CD4-positive, alpha-beta T cell treated with Interleukin-4 for 1 hour (primary cell): ENCODE measurements around the gene TNFRSF12A.
A peak's percentile ranks its signal among the peaks of the same experiment; 100 is the strongest.
"Not testable (repeated sequence)": the region's sequence is repeated elsewhere in the genome, so short reads cannot be mapped to it uniquely, and the experiment has no call there.

Experiments used
- DNase-seq, 2 donors: peaks; one replicate each; pipeline ENCODE4 v3.0.0-alpha.2; 2020 to 2022

TNFRSF12A gene

GRCh38 chr16:3051494-3051893 lies 31.3 kb downstream of the TNFRSF12A start:
- DNase-seq = no peak

- not testable (repeated sequence) for DNase-seq
Measured at GRCh38 chr16:3052571-3053329, 32.6 kb downstream of the TNFRSF12A start.

GRCh38 chr16:3053330-3053710 lies 33.2 kb downstream of the TNFRSF12A start:
- not testable (repeated sequence) for DNase-seq

GRCh38 chr16:3054965-3055733 lies 35.0 kb downstream of the TNFRSF12A start:
- DNase-seq = no peak

- DNase-seq = not testable (repeated sequence)
Measured at GRCh38 chr16:3055734-3056115, 35.6 kb downstream of the TNFRSF12A start.

GRCh38 chr16:3056336-3057180 lies 36.4 kb downstream of the TNFRSF12A start:
- DNase-seq = no peak

GRCh38 chr16:3057181-3058138 lies 37.3 kb downstream of the TNFRSF12A start:
- DNase-seq = no peak

GRCh38 chr16:3058139-3059030 lies 38.2 kb downstream of the TNFRSF12A start:
- peak; percentile 51 for DNase-seq

GRCh38 chr16:3059041-3059722 lies 39.0 kb downstream of the TNFRSF12A start:
- DNase-seq = peak; percentile 85 to 89

GRCh38 chr16:3059723-3060242 lies 39.6 kb downstream of the TNFRSF12A start:
- DNase-seq = no peak

GRCh38 chr16:3060339-3061127 lies 40.4 kb downstream of the TNFRSF12A start:
- DNase-seq = no peak

GRCh38 chr16:3062553-3062952 lies 42.4 kb downstream of the TNFRSF12A start:
- no peak for DNase-seq

GRCh38 chr16:3063625-3064386 lies 43.6 kb downstream of the TNFRSF12A start:
- DNase-seq = no peak

GRCh38 chr16:3065069-3065741 lies 45.0 kb downstream of the TNFRSF12A start, which contains the start of gene IL32:
TSS of gene IL32 (plus strand) at chr16:3065640. CDS start at chr16:3065812, 172 bp downstream.
- DNase-seq = peak; percentile 72 to 88

GRCh38 chr16:3065742-3066439 lies 45.7 kb downstream of the TNFRSF12A start:
- DNase-seq = no peak

- DNase-seq = no peak
Measured at GRCh38 chr16:3066440-3066748, 46.2 kb downstream of the TNFRSF12A start.

GRCh38 chr16:3068487-3068886 lies 48.3 kb downstream of the TNFRSF12A start:
- DNase-seq = peak in 1 of 2 donors; percentile 46
